Mesenchymal stem cell (in vitro differentiated cells and primary cell): ENCODE measurements around the gene CHCHD1.
"Not testable (repeated sequence)": the region's sequence is repeated elsewhere in the genome, so short reads cannot be mapped to it uniquely, and the experiment has no call there.

Source experiments
- DNase-seq: peaks from one replicate; pipeline ENCODE4 v3.0.0-alpha.2; 2013
- H2AFZ ChIP-seq: one replicate; pipeline ENCODE4 v1.6.1; 2013; ENCODE audit warnings: low read depth, mild to moderate bottlenecking, control low read depth, inconsistent platforms, low read length, moderate library complexity
- H2AK5ac ChIP-seq: 2 replicates; pipeline ENCODE4 v1.6.1; 2013; ENCODE audit warnings: low read length, moderate library complexity, mild to moderate bottlenecking, inconsistent platforms; ENCODE audit not compliant: severe bottlenecking
- H2BK120ac ChIP-seq: one replicate; pipeline ENCODE4 v1.6.1; 2013; ENCODE audit warnings: low read depth, mild to moderate bottlenecking, inconsistent platforms, low read length, moderate library complexity
- H2BK12ac ChIP-seq, 2 experiments: one replicate each; pipeline ENCODE4 v1.6.1; 2013; ENCODE audit warnings: inconsistent platforms in 2 of 2, low read length in 2 of 2, mild to moderate bottlenecking in 2 of 2, moderate library complexity in 2 of 2, control low read depth in 1 of 2
- H2BK15ac ChIP-seq: one replicate; pipeline ENCODE4 v1.6.1; 2013; ENCODE audit warnings: mild to moderate bottlenecking, low read depth, inconsistent platforms; ENCODE audit not compliant: poor library complexity, severe bottlenecking
- H2BK5ac ChIP-seq: 2 replicates; pipeline ENCODE4 v1.6.1; 2013; ENCODE audit warnings: low read depth, mild to moderate bottlenecking, low read length, control low read depth, inconsistent platforms; ENCODE audit not compliant: poor library complexity, severe bottlenecking
- H3K14ac ChIP-seq, 2 experiments: one replicate each; pipeline ENCODE4 v1.6.1; 2013; ENCODE audit warnings: inconsistent platforms in 2 of 2, low read length in 2 of 2, control low read depth in 1 of 2, mild to moderate bottlenecking in 1 of 2, moderate library complexity in 1 of 2
- H3K18ac ChIP-seq, 2 experiments: one replicate each; pipeline ENCODE4 v1.6.1; 2013; ENCODE audit warnings: inconsistent platforms in 2 of 2, low read length in 2 of 2, control low read depth in 1 of 2, low read depth in 1 of 2, mild to moderate bottlenecking in 1 of 2
- H3K23ac ChIP-seq, 2 experiments: one replicate each; pipeline ENCODE4 v1.6.1; 2013; ENCODE audit warnings: inconsistent platforms in 2 of 2, low read length in 2 of 2, mild to moderate bottlenecking in 2 of 2, moderate library complexity in 2 of 2, control low read depth in 1 of 2
- H3K27ac ChIP-seq: 2 replicates; pipeline ENCODE4 v1.5.1; 2013; ENCODE audit warnings: mild to moderate bottlenecking, moderate library complexity, low read length, control low read depth, inconsistent platforms; ENCODE audit not compliant: poor library complexity, severe bottlenecking
- H3K27me3 ChIP-seq, 2 experiments: 2 replicates each; pipeline versions ENCODE4 v1.6.1 to v1.7.0; 2013; ENCODE audit warnings: low read length in 2 of 2, mild to moderate bottlenecking in 2 of 2, moderate library complexity in 2 of 2, control low read depth in 1 of 2, inconsistent platforms in 1 of 2; ENCODE audit not compliant: control insufficient read depth in 1 of 2, insufficient read depth in 1 of 2
- H3K36me3 ChIP-seq, 2 experiments: 2 replicates each; pipeline versions ENCODE4 v1.6.1 to v1.7.0; 2013; ENCODE audit warnings: low read length in 2 of 2, control low read depth in 1 of 2, inconsistent platforms in 1 of 2, low read depth in 1 of 2, mild to moderate bottlenecking in 1 of 2; ENCODE audit not compliant: insufficient read depth in 2 of 2, control insufficient read depth in 1 of 2
- H3K4ac ChIP-seq, 2 experiments: one replicate each; pipeline ENCODE4 v1.6.1; 2013; ENCODE audit warnings: inconsistent platforms in 2 of 2, low read length in 2 of 2, mild to moderate bottlenecking in 2 of 2, moderate library complexity in 2 of 2, control low read depth in 1 of 2, low read depth in 1 of 2
- H3K4me1 ChIP-seq: 2 replicates; pipeline ENCODE4 v1.6.1; 2013; ENCODE audit warnings: low read depth, low read length, control low read depth; ENCODE audit not compliant: control insufficient read depth, insufficient read depth
- H3K4me2 ChIP-seq: 2 replicates; pipeline ENCODE4 v1.6.1; 2013; ENCODE audit warnings: low read length, mild to moderate bottlenecking, inconsistent platforms; ENCODE audit not compliant: poor library complexity, severe bottlenecking
- H3K4me3 ChIP-seq, 2 experiments: 2 replicates each; pipeline versions ENCODE4 v1.5.1 to v1.7.0; 2013; ENCODE audit warnings: low read length in 2 of 2, mild to moderate bottlenecking in 2 of 2, control low read depth in 1 of 2, low read depth in 1 of 2; ENCODE audit not compliant: insufficient read depth in 1 of 2
- H3K79me1 ChIP-seq: replicated peaks from 2 replicates; pipeline ENCODE4 v1.6.1; 2013; ENCODE audit warnings: mild to moderate bottlenecking, control low read depth, low read length, inconsistent platforms; ENCODE audit not compliant: poor library complexity, severe bottlenecking
- H3K9ac ChIP-seq: 2 replicates; pipeline ENCODE4 v1.7.0; 2013; ENCODE audit warnings: mild to moderate bottlenecking, low read length, moderate library complexity
- H3K9me3 ChIP-seq: 2 replicates; pipeline ENCODE4 v1.7.0; 2013; ENCODE audit warnings: mild to moderate bottlenecking, low read length; ENCODE audit not compliant: control insufficient read depth
- H4K8ac ChIP-seq: one replicate; pipeline ENCODE4 v1.6.1; 2013; ENCODE audit warnings: inconsistent platforms, mild to moderate bottlenecking, low read length, moderate library complexity
- H4K91ac ChIP-seq: one replicate; pipeline ENCODE4 v1.6.1; 2013; ENCODE audit warnings: mild to moderate bottlenecking, low read length, inconsistent platforms
- WGBS: methylation state at CpG from one replicate; pipeline ENCODE4 v1.1.7; 2013; ENCODE audit warnings: mixed read lengths; 5-methylcytosine and 5-hydroxymethylcytosine counted together

Gene CHCHD1

DNA sequence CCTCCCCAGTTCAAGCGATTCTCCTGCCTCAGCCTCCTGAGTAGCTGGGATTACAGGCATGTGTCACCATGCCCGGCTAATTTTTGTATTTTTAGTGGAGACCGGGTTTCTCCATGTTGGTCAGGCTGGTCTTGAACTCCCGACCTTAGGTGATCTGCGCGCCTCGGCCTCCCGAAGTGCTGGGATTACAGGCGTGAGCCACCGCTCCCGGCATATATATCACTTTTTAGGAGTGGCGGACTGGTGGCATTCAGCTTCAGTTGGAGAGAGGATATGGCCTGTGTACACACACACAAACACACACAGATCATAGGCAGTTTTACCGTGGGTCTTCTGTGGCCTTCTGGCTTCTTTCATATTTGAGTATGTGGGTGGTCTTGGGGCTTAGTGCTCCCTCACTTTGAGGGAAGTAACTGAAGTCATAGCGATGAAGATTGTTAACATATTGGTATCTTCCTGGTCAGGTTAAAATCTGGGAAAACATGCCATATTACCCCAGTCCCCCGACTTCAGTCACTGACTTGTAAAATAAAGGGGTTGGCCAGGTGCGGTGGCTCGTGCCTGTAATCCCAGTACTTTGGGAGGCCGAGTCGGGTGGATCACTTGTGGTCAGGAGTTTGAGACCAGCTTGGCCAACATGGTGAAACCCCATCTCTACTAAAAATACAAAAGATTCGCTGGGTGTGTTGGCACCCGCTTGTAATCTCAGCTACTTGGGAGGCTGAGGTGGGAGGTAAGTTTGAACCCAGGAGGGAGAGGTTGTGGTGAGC lies 5.4 kb downstream of the CHCHD1 start:
- H2AFZ ChIP-seq, H2BK120ac ChIP-seq, H3K27me3 ChIP-seq, H3K9me3 ChIP-seq, H3K23ac ChIP-seq, H4K91ac ChIP-seq, H3K4ac ChIP-seq, H2AK5ac ChIP-seq, H2BK5ac ChIP-seq, H3K18ac ChIP-seq, H3K4me1 ChIP-seq, DNase-seq, H4K8ac ChIP-seq, H3K14ac ChIP-seq, H2BK12ac ChIP-seq, H2BK15ac ChIP-seq, H3K27ac ChIP-seq: not testable (repeated sequence)
- H3K4me3 ChIP-seq: peak overlapping the region in 1 of 2 experiments; percentile 88
- H3K79me1 ChIP-seq: peaks cover 18% of the 10 kb centered on the region
- H3K9ac ChIP-seq: peak overlapping the region; percentile 95
- H3K36me3 ChIP-seq: peaks cover 35 to 38% of the 10 kb centered on the region in 2 experiments
- WGBS: 98% methylated on average over 16 of the region's 21 CpGs
- H3K4me2 ChIP-seq: peak overlapping the region; percentile 1

DNA sequence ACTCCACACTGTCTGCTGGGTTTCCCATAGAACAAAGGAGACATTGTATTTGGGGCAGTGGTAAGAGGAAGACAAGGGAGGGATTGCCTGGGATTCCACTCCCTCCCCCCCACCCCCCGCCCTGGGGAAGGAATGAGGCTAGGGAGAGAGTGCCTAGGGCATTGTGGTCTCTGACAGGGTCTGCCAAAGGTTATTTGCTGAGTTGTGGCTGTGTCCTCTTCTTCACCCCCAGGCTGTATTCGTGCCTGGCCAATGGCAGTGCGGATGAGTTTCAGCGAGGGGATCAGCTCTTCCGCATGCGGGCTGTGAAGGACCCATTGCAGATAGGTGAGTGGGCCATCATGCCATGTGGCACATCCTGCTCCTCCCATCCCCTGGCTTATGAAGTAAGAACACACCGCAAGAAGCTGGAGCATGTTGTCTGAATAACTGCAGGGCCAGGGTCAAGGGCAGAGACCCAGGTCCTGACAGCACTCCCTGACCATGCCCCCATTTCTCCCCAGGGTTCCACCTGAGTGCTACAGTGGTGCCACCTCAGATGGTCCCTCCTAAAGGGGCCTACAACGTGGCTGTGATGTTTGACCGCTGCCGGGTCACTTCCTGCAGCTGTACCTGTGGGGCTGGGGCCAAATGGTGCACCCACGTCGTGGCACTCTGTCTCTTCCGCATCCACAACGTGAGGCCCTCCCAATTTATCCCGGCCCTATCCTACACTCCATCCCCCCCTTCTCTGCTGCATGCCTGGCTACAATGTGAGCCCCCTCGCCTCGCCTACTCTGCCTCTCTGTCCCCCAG lies 7.2 kb downstream of the CHCHD1 start:
- Histone ChIP-seq H4K91ac (no peak overlapping the region), H3K18ac (no peak overlapping the region), H3K36me3 (peaks cover 52 to 53% of the 10 kb centered on the region in 2 experiments), H3K27ac (no peak overlapping the region), H4K8ac (no peak overlapping the region), H3K27me3 (no peaks in the 10 kb centered on the region), H2AFZ (no peak overlapping the region), H3K23ac (no peak overlapping the region), H2BK5ac (no peak overlapping the region), H3K9me3 (no peaks in the 10 kb centered on the region), H3K14ac (no peak overlapping the region), H3K9ac (no peak overlapping the region), H2AK5ac (no peak overlapping the region), H3K4ac (no peak overlapping the region), H2BK12ac (peak overlapping the region in 1 of 2 experiments; percentile 29), H3K4me2 (no peak overlapping the region), H3K79me1 (peaks cover 30% of the 10 kb centered on the region), H2BK120ac (no peak overlapping the region), H2BK15ac (no peak overlapping the region), H3K4me3 (no peak overlapping the region), H3K4me1 (peaks cover 7% of the 10 kb centered on the region)
- DNase-seq: no peak
- 94% methylated on average over 16 of the region's 17 CpGs for WGBS

DNA sequence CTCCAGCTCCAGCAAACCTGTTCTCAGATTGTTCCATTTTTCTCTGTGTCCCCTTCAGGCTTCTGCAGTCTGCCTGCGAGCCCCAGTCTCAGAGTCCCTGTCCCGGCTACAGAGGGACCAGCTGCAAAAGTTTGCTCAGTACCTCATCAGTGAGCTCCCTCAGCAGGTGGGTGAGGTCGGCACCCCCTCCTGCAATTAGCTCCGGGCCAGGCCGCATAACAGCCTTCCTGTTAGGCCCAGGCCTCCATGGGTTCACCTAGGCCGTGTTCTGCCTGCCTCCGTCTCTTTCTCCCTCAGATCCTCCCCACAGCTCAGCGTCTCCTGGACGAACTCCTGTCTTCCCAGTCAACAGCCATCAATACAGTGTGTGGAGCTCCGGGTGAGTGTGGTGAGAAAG lies 7.8 kb downstream of the CHCHD1 start:
- Histone ChIP-seq H3K27ac (no peak overlapping the region), H3K18ac (no peak overlapping the region)

DNA sequence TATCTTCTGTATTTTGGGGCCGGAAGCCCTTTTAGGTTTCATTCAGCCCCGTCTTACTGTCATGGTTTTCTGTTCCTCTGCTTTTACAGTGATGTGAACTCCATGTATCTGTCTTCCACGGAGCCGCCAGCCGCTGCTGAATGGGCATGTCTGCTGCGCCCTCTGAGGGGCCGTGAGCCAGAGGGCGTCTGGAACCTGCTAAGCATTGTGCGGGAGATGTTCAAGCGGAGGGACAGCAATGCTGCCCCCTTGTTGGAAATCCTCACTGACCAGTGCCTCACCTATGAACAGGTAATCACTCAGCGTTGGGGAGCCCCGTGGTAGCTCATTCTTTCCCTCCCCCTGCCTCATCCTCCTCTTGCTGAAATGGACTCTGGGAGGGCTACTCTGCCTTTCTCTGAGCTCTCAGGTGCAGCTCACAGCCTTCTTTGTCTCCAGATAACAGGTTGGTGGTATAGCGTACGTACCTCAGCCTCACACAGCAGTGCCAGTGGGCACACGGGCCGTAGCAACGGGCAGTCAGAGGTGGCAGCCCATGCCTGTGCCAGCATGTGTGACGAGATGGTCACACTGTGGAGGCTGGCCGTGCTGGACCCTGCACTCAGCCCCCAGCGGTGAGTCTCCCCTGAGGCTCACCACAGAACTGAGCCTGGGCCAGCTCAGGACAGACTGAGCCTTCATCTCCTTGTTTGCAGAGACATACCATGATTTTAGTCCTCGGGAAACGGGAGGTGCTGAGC lies 9.2 kb downstream of the CHCHD1 start:
- H3K36me3 ChIP-seq: peaks cover 70 to 72% of the 10 kb centered on the region in 2 experiments
- H3K27ac ChIP-seq: no peak overlapping the region
- no peak overlapping the region for H3K4me2 ChIP-seq
- no peak overlapping the region for H2BK120ac ChIP-seq
- no peak overlapping the region for H3K23ac ChIP-seq
- no peak overlapping the region for H3K4me3 ChIP-seq
- H2BK12ac ChIP-seq: no peak overlapping the region
- no peak overlapping the region for H3K4ac ChIP-seq
- no peaks in the 10 kb centered on the region for H3K9me3 ChIP-seq
- no peaks in the 10 kb centered on the region for H3K27me3 ChIP-seq
- peaks cover 30% of the 10 kb centered on the region for H3K79me1 ChIP-seq
- no peak for DNase-seq
- no peak overlapping the region for H3K9ac ChIP-seq
- H3K14ac ChIP-seq: no peak overlapping the region
- H2BK5ac ChIP-seq: no peak overlapping the region
- no peak overlapping the region for H2BK15ac ChIP-seq
- H2AFZ ChIP-seq: no peak overlapping the region
- H3K18ac ChIP-seq: no peak overlapping the region
- no peak overlapping the region for H2AK5ac ChIP-seq
- WGBS: 95% methylated on average over 21 of the region's 22 CpGs
- H4K8ac ChIP-seq: no peak overlapping the region
- H4K91ac ChIP-seq: no peak overlapping the region
- peaks cover 7% of the 10 kb centered on the region for H3K4me1 ChIP-seq

More for the DNA sequence above, 7.8 kb downstream of the CHCHD1 start:
- H4K8ac ChIP-seq: no peak overlapping the region
- H4K91ac ChIP-seq: no peak overlapping the region
- H3K4ac ChIP-seq: no peak overlapping the region
- WGBS: 98% methylated on average over 8 of the region's 10 CpGs
- H2BK15ac ChIP-seq: no peak overlapping the region
- peaks cover 30% of the 10 kb centered on the region for H3K79me1 ChIP-seq
- DNase-seq: no peak
- no peak overlapping the region for H2AFZ ChIP-seq
- H3K9ac ChIP-seq: no peak overlapping the region
- no peak overlapping the region for H2AK5ac ChIP-seq
- no peak overlapping the region for H2BK120ac ChIP-seq
- no peak overlapping the region for H3K4me2 ChIP-seq
- no peaks in the 10 kb centered on the region for H3K9me3 ChIP-seq
- no peak overlapping the region for H3K4me3 ChIP-seq
- peaks cover 58 to 59% of the 10 kb centered on the region in 2 experiments for H3K36me3 ChIP-seq
- H3K4me1 ChIP-seq: peaks cover 7% of the 10 kb centered on the region
- H3K14ac ChIP-seq: no peak overlapping the region
- no peaks in the 10 kb centered on the region for H3K27me3 ChIP-seq
- H2BK12ac ChIP-seq: no peak overlapping the region
- no peak overlapping the region for H2BK5ac ChIP-seq
- no peak overlapping the region for H3K23ac ChIP-seq
